Left kidney (tissue), 2 donors: ENCODE data around the gene AHNAK. TPM values are rescaled to one million over a fixed set of nuclear protein-coding genes. Genes with fewer than 3 reads are reported as not detected.

Experiments
- DNase-seq: peaks from one replicate; pipeline ENCODE4 v3.0.0-alpha.2; 2013
- polyA plus RNA-seq: library from polyadenylated mRNA; unstranded; fragments of 120-200 nt; gene quantifications from one replicate; pipeline ENCODE4 v1.2.1, GENCODE V29; 2013; ENCODE audit not compliant: insufficient read length

The AHNAK gene
- polyA plus RNA-seq, 1 donor = 199 TPM

- DNase-seq = no peak
Measured at GRCh38 chr11:62435846-62436660, 110.6 kb downstream of the AHNAK start.

- no peak for DNase-seq
Measured at GRCh38 chr11:62433904-62434276, 112.7 kb downstream of the AHNAK start.

- DNase-seq = no peak
Measured at GRCh38 chr11:62433141-62433903, 113.3 kb downstream of the AHNAK start.

- DNase-seq = no peak
Measured at GRCh38 chr11:62432695-62433094, 113.9 kb downstream of the AHNAK start.

GRCh38 chr11:62431171-62431901 is 115.3 kb downstream of the AHNAK start:
- no peak for DNase-seq

- DNase-seq = no peak
Measured at GRCh38 chr11:62430425-62430824, 116.2 kb downstream of the AHNAK start.

GRCh38 chr11:62428871-62429560 is 117.6 kb downstream of the AHNAK start:
- no peak for DNase-seq

- DNase-seq = no peak
Measured at GRCh38 chr11:62427630-62428233, 118.9 kb downstream of the AHNAK start.

GRCh38 chr11:62423012-62423411 is 123.6 kb downstream of the AHNAK start:
- DNase-seq = no peak

GRCh38 chr11:62421996-62422395 is 124.6 kb downstream of the AHNAK start:
- no peak for DNase-seq

GRCh38 chr11:62420882-62421281 is 125.7 kb downstream of the AHNAK start:
- DNase-seq = no peak

- no peak for DNase-seq
Measured at GRCh38 chr11:62419943-62420342, 126.7 kb downstream of the AHNAK start.

GRCh38 chr11:62419314-62419929 is 127.2 kb downstream of the AHNAK start:
- peak; percentile 42 for DNase-seq

- DNase-seq = no peak
Measured at GRCh38 chr11:62418733-62419132, 127.9 kb downstream of the AHNAK start, which contains the start of gene SCGB1A1. SCGB1A1 (plus strand) TSS chr11:62419033; CDS start chr11:62419096, 63 bp downstream.

GRCh38 chr11:62418136-62418535 is 128.5 kb downstream of the AHNAK start:
- no peak for DNase-seq

GRCh38 chr11:62416596-62416995 is 130.0 kb downstream of the AHNAK start:
- DNase-seq = no peak

- no peak for DNase-seq
Measured at GRCh38 chr11:62413060-62413696, 133.4 kb downstream of the AHNAK start.

- DNase-seq = no peak
Measured at GRCh38 chr11:62411524-62411923, 135.1 kb downstream of the AHNAK start.

GRCh38 chr11:62410972-62411371 is 135.6 kb downstream of the AHNAK start:
- DNase-seq = no peak

GRCh38 chr11:62409831-62410230 is 136.8 kb downstream of the AHNAK start:
- no peak for DNase-seq

GRCh38 chr11:62406034-62406433 is 140.6 kb downstream of the AHNAK start:
- DNase-seq = no peak
